HUES64 (cell line): ENCODE measurements around the gene TMEM174.

Source experiments
- H3K27ac ChIP-seq: 2 replicates; pipeline ENCODE4 v1.7.0; 2013; ENCODE audit warnings: low read depth, low read length, inconsistent platforms
- H3K27me3 ChIP-seq: 2 replicates; pipeline ENCODE4 v1.6.1; 2013; ENCODE audit warnings: mild to moderate bottlenecking, low read length; ENCODE audit not compliant: insufficient read depth
- H3K36me3 ChIP-seq: 2 replicates; pipeline ENCODE4 v1.6.1; 2013; ENCODE audit warnings: mild to moderate bottlenecking, low read length; ENCODE audit not compliant: insufficient read depth
- H3K4me1 ChIP-seq: 2 replicates; pipeline ENCODE4 v1.6.1; 2013; ENCODE audit warnings: mild to moderate bottlenecking, low read length, moderate library complexity; ENCODE audit not compliant: insufficient read depth
- H3K4me3 ChIP-seq: 2 replicates; pipeline ENCODE4 v1.5.1; 2013; ENCODE audit warnings: mild to moderate bottlenecking, low read length, moderate library complexity
- H3K9ac ChIP-seq: 2 replicates; pipeline ENCODE4 v1.6.1; 2013; ENCODE audit warnings: mild to moderate bottlenecking, low read depth, low read length
- H3K9me3 ChIP-seq: 2 replicates; pipeline ENCODE4 v1.6.1; 2013; ENCODE audit warnings: low read depth, low read length; ENCODE audit not compliant: insufficient read depth
- WGBS: fragments of 150-250, 120-280 bp; methylation state at CpG from one replicate; pipeline ENCODE4 v1.1.7; 2013; ENCODE audit warnings: missing lambda C conversion rate; 5-methylcytosine and 5-hydroxymethylcytosine counted together

Gene TMEM174

GRCh38 chr5:73137563-73138530 is 35.1 kb upstream of the TMEM174 start:
- Histone ChIP-seq H3K36me3 (no peaks in the 10 kb centered on the region), H3K4me3 (no peak overlapping the region), H3K9ac (no peak overlapping the region), H3K4me1 (peaks cover 10% of the 10 kb centered on the region; the same call in 1 of the 2 replicates), H3K27ac (no peak overlapping the region), H3K27me3 (no peaks in the 10 kb centered on the region), H3K9me3 (no peaks in the 10 kb centered on the region)
- WGBS = 90% methylated on average over 10 of the region's 10 CpGs

GRCh38 chr5:73139485-73139884 is 33.5 kb upstream of the TMEM174 start:
- Histone ChIP-seq H3K4me1 (peaks cover 10% of the 10 kb centered on the region; the same call in 1 of the 2 replicates), H3K9me3 (no peaks in the 10 kb centered on the region), H3K27ac (no peak overlapping the region), H3K9ac (no peak overlapping the region), H3K4me3 (no peak overlapping the region), H3K27me3 (no peaks in the 10 kb centered on the region), H3K36me3 (no peaks in the 10 kb centered on the region)
- WGBS = 93% methylated on average over 2 of the region's 3 CpGs

- H3K9me3 ChIP-seq = no peaks in the 10 kb centered on the region
- no peaks in the 10 kb centered on the region for H3K36me3 ChIP-seq
- WGBS = 88% methylated on average over 1 of the region's 1 CpG
- H3K27me3 ChIP-seq = no peaks in the 10 kb centered on the region
- H3K9ac ChIP-seq = no peak overlapping the region
- H3K4me3 ChIP-seq = no peak overlapping the region
- peaks cover 7% of the 10 kb centered on the region; the same call in 1 of the 2 replicates for H3K4me1 ChIP-seq
- no peak overlapping the region for H3K27ac ChIP-seq
Measured at GRCh38 chr5:73140801-73141200, 32.2 kb upstream of the TMEM174 start.

- Histone ChIP-seq H3K9ac (no peak overlapping the region), H3K36me3 (no peaks in the 10 kb centered on the region), H3K4me3 (no peak overlapping the region), H3K4me1 (no peaks in the 10 kb centered on the region), H3K27me3 (no peaks in the 10 kb centered on the region), H3K27ac (no peak overlapping the region), H3K9me3 (no peaks in the 10 kb centered on the region)
- 93% methylated on average over 3 of the region's 8 CpGs for WGBS
Measured at GRCh38 chr5:73142035-73142434, 31.0 kb upstream of the TMEM174 start.

GRCh38 chr5:73143716-73144115 is 29.3 kb upstream of the TMEM174 start:
- H3K27me3 ChIP-seq = no peaks in the 10 kb centered on the region
- H3K36me3 ChIP-seq = no peaks in the 10 kb centered on the region
- no peaks in the 10 kb centered on the region for H3K4me1 ChIP-seq
- H3K27ac ChIP-seq = no peak overlapping the region
- H3K9ac ChIP-seq = no peak overlapping the region
- no peak overlapping the region for H3K4me3 ChIP-seq
- no peaks in the 10 kb centered on the region for H3K9me3 ChIP-seq
- 94% methylated on average over 6 of the region's 6 CpGs for WGBS

GRCh38 chr5:73149540-73149939 is 23.5 kb upstream of the TMEM174 start:
- H3K27me3 ChIP-seq = no peaks in the 10 kb centered on the region

GRCh38 chr5:73150876-73151275 is 22.1 kb upstream of the TMEM174 start:
- Histone ChIP-seq H3K36me3 (no peaks in the 10 kb centered on the region), H3K9ac (no peak overlapping the region), H3K4me3 (no peak overlapping the region), H3K27ac (no peak overlapping the region), H3K9me3 (no peaks in the 10 kb centered on the region), H3K4me1 (0 out of 2 replicates have a peak, but pooled peaks cover 5% of the 10 kb centered on the region), H3K27me3 (no peaks in the 10 kb centered on the region)
- 75% methylated on average over 7 of the region's 7 CpGs for WGBS

More at GRCh38 chr5:73149540-73149939, 23.5 kb upstream of the TMEM174 start:
- Histone ChIP-seq H3K9me3 (no peaks in the 10 kb centered on the region), H3K4me3 (no peak overlapping the region), H3K36me3 (no peaks in the 10 kb centered on the region), H3K9ac (no peak overlapping the region), H3K27ac (no peak overlapping the region), H3K4me1 (no peaks in the 10 kb centered on the region)
- WGBS = 28% methylated on average over 3 of the region's 3 CpGs

GRCh38 chr5:73151766-73152410 is 21.1 kb upstream of the TMEM174 start:
- 71% methylated on average over 5 of the region's 5 CpGs for WGBS
- Histone ChIP-seq H3K27ac (no peak overlapping the region), H3K9me3 (no peaks in the 10 kb centered on the region), H3K36me3 (no peaks in the 10 kb centered on the region), H3K27me3 (no peaks in the 10 kb centered on the region), H3K9ac (no peak overlapping the region), H3K4me1 (0 out of 2 replicates have a peak, but pooled peaks cover 5% of the 10 kb centered on the region), H3K4me3 (no peak overlapping the region)

GRCh38 chr5:73152411-73153388 is 20.3 kb upstream of the TMEM174 start:
- 69% methylated on average over 14 of the region's 14 CpGs for whole genome bisulfite sequencing
- 0 out of 2 replicates have a peak, but pooled peaks cover 5% of the 10 kb centered on the region for H3K4me1 ChIP-seq
- H3K9me3 ChIP-seq = no peaks in the 10 kb centered on the region
- no peak overlapping the region for H3K9ac ChIP-seq
- no peaks in the 10 kb centered on the region for H3K27me3 ChIP-seq
- H3K36me3 ChIP-seq = no peaks in the 10 kb centered on the region
- no peak overlapping the region for H3K4me3 ChIP-seq
- no peak overlapping the region for H3K27ac ChIP-seq

- H3K9me3 ChIP-seq = no peaks in the 10 kb centered on the region
- 79% methylated on average over 7 of the region's 7 CpGs for WGBS
- no peak overlapping the region for H3K27ac ChIP-seq
- H3K27me3 ChIP-seq = no peaks in the 10 kb centered on the region
- no peak overlapping the region for H3K9ac ChIP-seq
- H3K4me1 ChIP-seq = 0 out of 2 replicates have a peak, but pooled peaks cover 5% of the 10 kb centered on the region
- H3K36me3 ChIP-seq = no peaks in the 10 kb centered on the region
- no peak overlapping the region for H3K4me3 ChIP-seq
Measured at GRCh38 chr5:73153513-73153912, 19.5 kb upstream of the TMEM174 start.
